ENCODE data around the gene CHN2.

CHN2 gene

GRCh38 chr7:29364661-29365060 is 170.1 kb downstream of the CHN2 start:
- DNase-seq (ENCODE audit: low read depth), result no peak

- DNase-seq (ENCODE audit: low read depth), result no peak
Observed at GRCh38 chr7:29365423-29365822, 170.8 kb downstream of the CHN2 start.

DNA sequence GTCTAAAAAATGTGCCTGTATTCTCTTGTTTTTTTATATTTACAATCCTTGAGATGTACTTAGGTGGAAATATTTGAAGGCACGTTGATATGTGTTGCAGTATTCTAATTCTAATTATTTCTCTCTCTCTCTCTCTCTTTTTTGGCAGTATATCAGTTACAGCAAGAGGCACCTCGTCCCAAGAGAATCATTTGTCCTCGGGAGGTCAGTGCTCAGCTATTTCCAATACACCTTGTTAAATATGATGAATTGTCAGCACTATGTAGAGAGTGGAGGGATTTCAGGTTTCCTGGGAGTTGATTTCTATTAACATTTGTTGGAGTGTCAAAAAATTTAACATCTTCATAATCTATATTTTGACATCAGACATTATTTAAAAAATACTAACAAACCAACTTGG is 173.2 kb downstream of the CHN2 start:
- no peak for DNase-seq (ENCODE audit: low read depth)

DNA sequence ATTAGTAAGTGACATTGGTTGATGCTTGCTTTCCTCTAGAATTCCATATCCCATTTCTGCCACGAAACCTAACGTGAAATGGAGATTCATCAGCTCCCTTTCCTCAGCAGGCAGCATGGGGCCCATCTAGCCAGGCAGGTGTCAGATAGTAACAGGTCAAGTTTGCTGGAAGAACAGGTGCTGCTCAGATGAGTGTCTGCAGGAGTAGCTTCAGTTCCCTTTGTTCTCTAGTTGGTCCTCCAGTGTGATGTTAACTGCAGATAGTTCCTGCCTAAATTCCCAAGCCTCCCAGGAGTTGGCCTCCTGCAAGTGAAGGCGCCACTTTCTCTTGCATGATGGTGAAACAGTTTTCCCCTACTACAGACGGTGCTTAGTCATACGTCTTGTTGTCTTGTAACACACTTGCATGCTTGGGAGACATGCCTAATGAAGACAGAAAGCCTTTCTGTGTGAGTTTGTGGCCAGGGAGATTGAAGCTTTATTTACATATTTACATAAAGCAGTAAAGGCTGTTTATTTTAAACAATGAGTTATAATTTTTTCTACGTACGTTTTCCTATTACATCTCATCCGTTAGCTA is 175.4 kb downstream of the CHN2 start:
- DNase-seq (ENCODE audit: low read depth), result no peak

GRCh38 chr7:29370531-29371314 is 176.1 kb downstream of the CHN2 start:
- DNase-seq (ENCODE audit: low read depth), result no peak

- no peak for DNase-seq (ENCODE audit: low read depth)
Observed at GRCh38 chr7:29371472-29371871, 176.9 kb downstream of the CHN2 start.

- no peak for DNase-seq (ENCODE audit: low read depth)
Observed at GRCh38 chr7:29372351-29373090, 177.9 kb downstream of the CHN2 start.

DNA sequence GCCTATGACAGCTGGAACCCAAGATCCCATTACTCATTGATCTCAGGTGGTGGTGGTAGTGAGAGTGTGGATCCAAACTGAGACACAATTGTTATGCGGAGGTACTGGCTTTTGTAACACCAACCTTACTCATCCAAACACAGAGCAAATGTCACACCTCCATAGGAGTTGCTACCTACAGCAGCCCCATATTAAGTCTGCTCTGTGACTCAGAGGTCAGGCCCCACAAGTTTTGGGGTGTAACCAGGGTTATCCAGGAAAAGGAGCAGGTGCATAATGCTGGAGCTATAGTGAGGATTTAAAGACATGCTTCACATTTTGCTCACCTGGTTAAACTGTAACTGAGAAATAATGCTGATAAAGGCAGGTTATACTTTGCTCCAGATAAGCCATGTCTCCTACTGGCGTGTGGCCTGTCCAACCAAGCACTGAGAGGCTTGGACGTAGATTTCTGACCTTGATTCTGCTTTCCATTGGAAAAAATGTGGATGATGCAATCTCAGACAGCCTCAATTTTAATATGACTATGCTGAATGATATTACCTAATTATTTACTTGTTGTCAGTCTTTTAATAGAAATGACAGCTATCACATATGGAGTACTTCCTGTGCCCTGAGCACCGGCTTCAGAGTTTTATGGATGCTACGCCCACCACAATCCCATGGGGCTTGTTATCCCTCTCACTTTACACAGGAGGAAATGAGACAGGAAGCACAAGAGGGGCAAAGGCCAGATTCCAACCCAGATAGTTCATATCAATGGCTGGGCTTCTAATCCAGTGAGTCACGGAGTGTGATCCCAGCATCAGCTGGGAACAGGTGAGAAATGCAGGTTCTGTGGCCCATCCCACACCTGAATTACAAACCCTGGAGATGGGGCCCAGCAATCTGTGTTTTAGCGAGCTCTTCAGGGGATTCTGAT is 181.3 kb downstream of the CHN2 start:
- DNase-seq (ENCODE audit: low read depth), result no peak

- DNase-seq (ENCODE audit: low read depth), result no peak
Observed at GRCh38 chr7:29377718-29378117, 183.1 kb downstream of the CHN2 start.

DNA sequence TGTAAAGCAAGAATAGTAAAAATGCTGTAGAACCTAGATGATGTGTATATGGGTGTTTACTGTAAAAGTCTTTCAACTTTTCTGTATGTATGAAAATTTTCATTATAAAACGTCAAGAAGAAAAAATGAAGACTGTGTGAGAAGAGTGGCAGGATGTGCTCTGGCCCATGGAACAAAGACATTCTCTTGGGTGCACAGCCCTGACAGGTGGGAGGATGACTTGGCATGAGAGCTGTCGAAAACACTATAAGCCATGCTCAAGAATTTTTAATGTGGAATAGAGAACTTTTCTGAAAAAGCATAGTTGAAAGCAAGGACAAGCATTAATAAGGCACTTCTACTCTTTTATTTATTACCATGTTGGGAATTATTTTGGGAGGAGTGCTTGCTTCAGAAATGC is 185.0 kb downstream of the CHN2 start:
- DNase-seq (ENCODE audit: low read depth), result no peak

DNA sequence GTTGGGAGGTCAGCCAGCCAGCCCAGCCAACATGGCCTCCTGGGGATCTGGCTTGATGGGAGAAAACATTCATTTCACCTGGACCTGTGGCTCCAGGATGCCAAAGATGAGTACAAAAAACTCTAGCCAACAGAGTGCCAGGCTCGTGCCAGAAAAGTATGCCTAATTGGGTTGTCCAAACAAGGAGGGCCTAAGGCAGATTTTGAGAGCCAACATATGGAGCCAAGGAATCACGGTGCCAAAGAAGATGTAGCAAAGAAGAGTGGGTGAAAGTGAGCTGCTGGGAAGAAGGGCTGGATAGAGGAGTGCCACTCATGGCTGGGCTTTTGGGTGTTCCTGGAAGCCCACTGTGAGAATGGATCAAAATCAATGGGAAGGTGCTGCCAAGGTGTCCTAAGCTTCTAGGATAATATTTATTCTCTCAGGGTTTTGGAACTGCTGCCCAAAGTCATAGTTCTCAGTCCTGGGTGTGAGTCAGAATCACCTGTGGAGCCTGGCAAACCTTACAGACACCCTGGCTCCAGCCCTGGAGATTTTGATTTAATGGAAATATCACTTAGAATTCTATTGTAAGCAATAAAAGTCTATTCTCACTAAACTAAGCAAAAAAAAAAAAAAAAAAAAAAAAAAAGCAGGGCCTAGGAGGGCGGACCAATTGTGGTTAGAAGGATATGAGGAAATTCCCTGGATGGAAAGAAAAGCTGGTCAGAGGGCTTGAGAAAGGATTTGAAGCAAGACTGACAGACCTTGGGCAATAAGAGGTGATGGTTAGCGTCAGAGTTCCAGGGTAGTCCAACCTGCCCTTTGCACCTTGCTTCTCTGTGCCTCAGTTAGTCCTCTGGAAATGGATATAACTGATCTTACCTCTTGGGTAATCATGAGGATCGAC is 186.9 kb downstream of the CHN2 start:
- no peak for DNase-seq (ENCODE audit: low read depth)

GRCh38 chr7:29384277-29384676 is 189.7 kb downstream of the CHN2 start:
- no peak for DNase-seq (ENCODE audit: low read depth)

DNA sequence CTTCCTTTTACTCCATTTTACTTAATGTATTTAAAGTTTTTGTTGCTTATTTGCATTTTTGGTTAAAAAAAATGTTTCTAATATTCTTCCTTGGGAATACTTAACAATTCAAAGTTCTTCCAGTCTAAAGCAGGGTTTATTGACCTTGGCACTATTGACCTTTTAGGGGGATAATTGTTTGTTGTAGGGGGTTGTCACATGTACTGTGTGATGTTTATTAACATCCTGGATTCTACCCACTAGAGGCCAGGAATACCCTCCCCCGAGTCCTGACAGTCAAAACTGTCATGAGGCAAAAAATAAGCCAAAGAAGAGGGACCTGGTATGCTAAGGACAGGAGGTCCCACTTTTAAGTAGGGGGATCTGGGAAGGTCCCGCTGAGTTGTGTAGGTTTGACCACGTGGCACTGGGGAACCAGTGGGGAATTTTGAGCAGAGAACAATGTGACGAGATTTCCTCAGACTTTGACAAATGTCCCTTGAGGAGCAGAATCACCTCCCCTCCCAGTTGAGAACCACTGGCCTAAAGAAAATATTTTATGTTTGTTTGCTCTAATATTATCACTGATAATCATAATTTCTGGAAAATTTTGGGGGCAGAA is 190.7 kb downstream of the CHN2 start:
- DNase-seq (ENCODE audit: low read depth), result no peak

GRCh38 chr7:29386196-29386765 is 191.7 kb downstream of the CHN2 start:
- DNase-seq (ENCODE audit: low read depth), result no peak

GRCh38 chr7:29391262-29391661 is 196.7 kb downstream of the CHN2 start:
- no peak for DNase-seq (ENCODE audit: low read depth)

- DNase-seq (ENCODE audit: low read depth), result no peak
Observed at GRCh38 chr7:29394321-29394720, 199.7 kb downstream of the CHN2 start.

GRCh38 chr7:29396563-29396962 is 202.0 kb downstream of the CHN2 start:
- no peak for DNase-seq (ENCODE audit: low read depth)

GRCh38 chr7:29397398-29397797 is 202.8 kb downstream of the CHN2 start:
- DNase-seq (ENCODE audit: low read depth), result no peak

DNA sequence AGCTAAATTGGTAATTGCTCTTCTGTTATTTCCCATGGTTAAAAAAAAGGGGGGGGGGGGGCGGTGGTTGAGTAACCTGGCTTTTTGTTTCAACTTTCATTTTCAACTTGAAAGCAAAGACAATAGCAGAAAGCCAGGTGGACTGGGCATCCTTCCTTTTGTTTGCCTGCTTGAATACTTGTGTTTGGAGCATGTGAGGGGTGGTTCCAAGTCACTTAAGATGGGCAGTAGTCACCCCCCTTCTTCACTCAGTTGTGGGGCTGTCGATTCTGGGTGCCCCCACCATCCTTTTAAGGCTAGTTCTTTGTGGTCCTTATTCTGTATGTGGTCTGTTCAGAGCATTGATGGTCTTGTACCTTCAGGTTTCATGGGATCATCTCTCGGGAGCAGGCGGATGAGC is 203.4 kb downstream of the CHN2 start:
- DNase-seq (ENCODE audit: low read depth), result no peak

DNA sequence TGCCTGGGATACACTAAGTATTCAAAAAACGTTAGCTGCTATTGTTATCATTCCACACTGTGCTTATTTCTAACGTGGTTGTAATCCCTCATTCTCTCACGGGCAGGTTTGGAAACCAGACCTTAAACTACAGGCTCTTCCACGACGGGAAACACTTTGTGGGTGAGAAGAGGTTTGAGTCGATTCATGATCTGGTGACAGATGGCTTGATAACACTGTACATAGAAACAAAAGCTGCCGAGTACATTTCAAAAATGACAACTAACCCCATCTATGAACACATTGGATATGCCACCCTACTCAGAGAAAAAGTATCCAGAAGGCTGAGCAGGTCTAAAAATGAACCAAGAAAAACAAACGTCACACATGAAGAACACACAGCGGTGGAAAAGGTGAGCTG is 205.9 kb downstream of the CHN2 start:
- no peak for DNase-seq (ENCODE audit: low read depth)
